Gastrocnemius medialis (tissue), 4 donors: ENCODE results near the gene MSI2. TPM values are rescaled to one million over a fixed set of nuclear protein-coding genes. Genes with fewer than 3 reads are reported as not detected.
A peak's percentile ranks its signal among the peaks of the same experiment; 100 is the strongest.

Experiments used
- ATAC-seq, 2 donors: fragments of 150-250 bp; one replicate each; pipeline ENCODE4 v1.9.1; 2016
- DNase-seq, 2 donors: peaks; one replicate each; pipeline ENCODE4 v3.0.0-alpha.2; 2019
- H3K27ac ChIP-seq, 4 donors: fragments of 200-600 bp; sonication (generic); 1 replicate in 1 of 4; 2 replicates in 3 of 4; pipeline ENCODE4 v1.5.1; 2016 to 2018; ENCODE audit warnings: mild to moderate bottlenecking in 2 of 4, moderate library complexity in 1 of 4
- H3K27me3 ChIP-seq, 3 donors: fragments of 200-600 bp; sonication (generic) in 2 of 3; 1 replicate in 1 of 3; 2 replicates in 2 of 3; pipeline versions ENCODE4 v1.5.1 to v1.6.0; 2016 to 2019; ENCODE audit warnings: mild to moderate bottlenecking in 1 of 3, moderate library complexity in 1 of 3
- H3K36me3 ChIP-seq, 2 donors: fragments of 200-600 bp; sonication (generic) in 1 of 2; one replicate each; pipeline ENCODE4 v1.5.1; 2017 to 2018
- H3K4me1 ChIP-seq, 2 donors: fragments of 200-600 bp; sonication (generic) in 1 of 2; one replicate each; pipeline ENCODE4 v1.5.1; 2016 to 2017; ENCODE audit warnings: mild to moderate bottlenecking in 2 of 2
- H3K4me3 ChIP-seq, 4 donors: fragments of 200-600 bp; sonication (generic) in 3 of 4; 1 replicate in 1 of 4; 2 replicates in 3 of 4; pipeline ENCODE4 v1.5.1; 2016 to 2019; ENCODE audit warnings: mild to moderate bottlenecking in 2 of 4
- H3K9me3 ChIP-seq, 3 donors: fragments of 200-600 bp; sonication (generic) in 2 of 3; 1 replicate in 1 of 3; 2 replicates in 2 of 3; pipeline ENCODE4 v1.5.1; 2016 to 2019
- POLR2A ChIP-seq, 2 donors: fragments of 450-650 bp; IDR thresholded peaks; one replicate each; pipeline ENCODE4 v1.6.1; 2017; ENCODE audit warnings: antibody characterized with exemption in 2 of 2, mild to moderate bottlenecking in 2 of 2, moderate library complexity in 2 of 2
- in situ Hi-C, 4 donors: fragments of 200-750 bp; cut with MboI; loops; one replicate each; pipeline versions ENCODE4 v1.15.0 to v1.8.0; 2017; ENCODE audit warnings: low sequenced_read_pairs in 4 of 4
- intact Hi-C: fragments of 100-400 bp; cut with DNase I; formaldehyde crosslinking; loops from one replicate; pipeline ENCODE4 v1.15.1; 2023; ENCODE audit warnings: low total_unique reads
- total RNA-seq, 4 donors: library from RNA; depleted of rRNA; stranded (reverse); fragments of >200 nt; gene quantifications; one replicate each; pipeline versions ENCODE4 v1.1.0 to v1.2.3, GENCODE V29; 2016
- TF ChIP-seq, protein P1 (sequence below), 5 experiments: fragments of 450-650 bp in 3 of 5; fragments of 200-600 bp in 2 of 5; sonication (generic) in 2 of 5; IDR thresholded peaks in 4 of 5; conservative IDR thresholded peaks in 1 of 5; 1 replicate in 4 of 5; 2 replicates in 1 of 5; pipeline ENCODE4 v1.5.1; 2016 to 2019; ENCODE audit warnings: antibody characterized with exemption in 5 of 5, mild to moderate bottlenecking in 3 of 5, moderate library complexity in 3 of 5

MSI2 gene
- total RNA-seq, 4 donors from 2014 or later = 33.1 to 66.2 (median 48.5) TPM

DNA sequence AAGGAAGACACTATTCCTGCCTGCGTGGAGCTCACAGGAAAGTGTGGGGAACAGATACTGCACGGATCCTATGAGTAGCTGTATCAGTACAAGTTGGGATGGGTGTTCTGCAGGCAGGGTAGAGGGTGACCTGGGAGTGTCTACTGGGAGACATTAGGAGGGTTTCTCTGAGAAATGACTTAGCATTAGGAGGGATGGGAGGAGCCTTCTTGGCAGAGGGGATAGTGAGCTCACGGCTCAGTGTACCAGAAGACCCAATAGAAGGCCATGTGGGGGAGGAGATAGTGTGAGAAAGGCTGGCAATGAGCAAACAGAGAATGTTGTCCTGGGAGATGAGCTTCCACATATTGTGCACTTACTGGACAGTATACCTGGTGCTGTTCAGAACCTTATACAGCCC, 109.1 kb downstream of the MSI2 start:
- Histone ChIP-seq H3K4me3 (no peak overlapping the region), H3K36me3 (no peaks in the 10 kb centered on the region), H3K9me3 (no peaks in the 10 kb centered on the region), H3K27me3 (no peaks in the 10 kb centered on the region), H3K27ac (peak overlapping the region; percentile 85 to 90 (median 88)), H3K4me1 (peaks cover 89 to 96% of the 10 kb centered on the region in 2 donors)
- intact Hi-C loops = loop anchor here (5.0 kb wide), 1 partner anchor 78 kb away; no protein-coding TSS in a partner anchor
- no peak for TF ChIP-seq POLR2A (IDR thresholded peaks at IDR 0.05)
- TF ChIP-seq, protein P1, sequence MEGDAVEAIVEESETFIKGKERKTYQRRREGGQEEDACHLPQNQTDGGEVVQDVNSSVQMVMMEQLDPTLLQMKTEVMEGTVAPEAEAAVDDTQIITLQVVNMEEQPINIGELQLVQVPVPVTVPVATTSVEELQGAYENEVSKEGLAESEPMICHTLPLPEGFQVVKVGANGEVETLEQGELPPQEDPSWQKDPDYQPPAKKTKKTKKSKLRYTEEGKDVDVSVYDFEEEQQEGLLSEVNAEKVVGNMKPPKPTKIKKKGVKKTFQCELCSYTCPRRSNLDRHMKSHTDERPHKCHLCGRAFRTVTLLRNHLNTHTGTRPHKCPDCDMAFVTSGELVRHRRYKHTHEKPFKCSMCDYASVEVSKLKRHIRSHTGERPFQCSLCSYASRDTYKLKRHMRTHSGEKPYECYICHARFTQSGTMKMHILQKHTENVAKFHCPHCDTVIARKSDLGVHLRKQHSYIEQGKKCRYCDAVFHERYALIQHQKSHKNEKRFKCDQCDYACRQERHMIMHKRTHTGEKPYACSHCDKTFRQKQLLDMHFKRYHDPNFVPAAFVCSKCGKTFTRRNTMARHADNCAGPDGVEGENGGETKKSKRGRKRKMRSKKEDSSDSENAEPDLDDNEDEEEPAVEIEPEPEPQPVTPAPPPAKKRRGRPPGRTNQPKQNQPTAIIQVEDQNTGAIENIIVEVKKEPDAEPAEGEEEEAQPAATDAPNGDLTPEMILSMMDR (IDR thresholded peaks at IDR 0.05 in 4 of 5, conservative IDR thresholded peaks at IDR 0.05 in 1 of 5) = no peak
- DNase-seq (no peak), ATAC-seq (peak in 1 of 2 donors; percentile 16)
- in situ Hi-C loops = no loop called here

DNA sequence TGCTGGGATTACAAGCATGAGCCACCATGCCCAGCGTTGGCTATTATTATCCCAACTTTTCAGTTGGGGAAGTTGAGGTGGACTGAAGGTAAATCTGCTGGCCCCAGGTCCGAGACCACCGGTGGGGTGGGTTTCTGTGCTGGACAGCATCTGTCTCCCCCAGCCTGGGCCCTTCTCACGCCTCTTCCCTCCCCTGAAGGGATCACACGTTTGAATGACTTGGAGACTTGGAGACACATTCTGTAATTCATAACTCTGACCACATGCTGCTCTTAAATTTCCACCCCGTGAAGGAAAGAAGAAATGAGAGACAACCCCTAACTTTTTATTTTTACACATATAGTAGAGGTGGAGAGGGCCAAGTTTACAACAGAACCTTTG, 109.8 kb downstream of the MSI2 start:
- no peaks in the 10 kb centered on the region for H3K27me3 ChIP-seq
- H3K4me1 ChIP-seq = peaks cover 90 to 95% of the 10 kb centered on the region in 2 donors
- TF ChIP-seq POLR2A (IDR thresholded peaks at IDR 0.05) = peak; percentile 22 to 79
- TF ChIP-seq, protein P1 (IDR thresholded peaks at IDR 0.05 in 4 of 5, conservative IDR thresholded peaks at IDR 0.05 in 1 of 5) = no peak
- no peaks in the 10 kb centered on the region for H3K36me3 ChIP-seq
- ATAC-seq (peak; percentile 84 to 88), DNase-seq (no peak)
- intact Hi-C loops = loop anchor here (2.0 to 5.0 kb wide), 2 partner anchors 55 to 79 kb away; no protein-coding TSS in a partner anchor
- H3K9me3 ChIP-seq = no peaks in the 10 kb centered on the region
- peak overlapping the region in 2 of 4 donors; percentile 11 to 14 for H3K4me3 ChIP-seq
- peak overlapping the region; percentile 85 to 90 (median 88) for H3K27ac ChIP-seq
- in situ Hi-C loops = no loop called here

GRCh38 chr17:57366558-57367351, 110.4 kb downstream of the MSI2 start:
- Histone ChIP-seq H3K4me1 (peaks cover 85 to 90% of the 10 kb centered on the region in 2 donors), H3K27me3 (no peaks in the 10 kb centered on the region), H3K36me3 (no peaks in the 10 kb centered on the region), H3K4me3 (peak overlapping the region; percentile 1 to 42 (median 12)), H3K27ac (peak overlapping the region; percentile 85 to 90 (median 88)), H3K9me3 (no peaks in the 10 kb centered on the region)
- intact Hi-C loops (loop anchor here (2.0 to 5.0 kb wide), 2 partner anchors 54 to 79 kb away; no protein-coding TSS in a partner anchor), in situ Hi-C loops (no loop called here)
- peak; percentile 25 to 52 for ATAC-seq
- DNase-seq = peak; percentile 62 to 78
- TF ChIP-seq, protein P1 (IDR thresholded peaks at IDR 0.05 in 4 of 5, conservative IDR thresholded peaks at IDR 0.05 in 1 of 5) = no peak
- no peak for TF ChIP-seq POLR2A (IDR thresholded peaks at IDR 0.05)

- DNase-seq (no peak), ATAC-seq (no peak)
- H3K36me3 ChIP-seq = no peaks in the 10 kb centered on the region
- H3K27ac ChIP-seq = peak overlapping the region; percentile 85 to 90 (median 88)
- intact Hi-C loops (loop anchor here (5.0 kb wide), 1 partner anchor 81 kb away; no protein-coding TSS in a partner anchor), in situ Hi-C loops (no loop called here)
- H3K27me3 ChIP-seq = no peaks in the 10 kb centered on the region
- H3K4me1 ChIP-seq = peaks cover 70 to 73% of the 10 kb centered on the region in 2 donors
- no peak for TF ChIP-seq POLR2A (IDR thresholded peaks at IDR 0.05)
- TF ChIP-seq, protein P1 (IDR thresholded peaks at IDR 0.05 in 4 of 5, conservative IDR thresholded peaks at IDR 0.05 in 1 of 5) = no peak
- H3K9me3 ChIP-seq = no peaks in the 10 kb centered on the region
- H3K4me3 ChIP-seq = no peak overlapping the region
Observed at GRCh38 chr17:57368637-57369336, 112.5 kb downstream of the MSI2 start.
